Measurements from ENCODE around the gene ID3.

GRCh38 chr1:23573574-23574182 is 14.4 kb upstream of the ID3 start:
- TF ChIP-seq EZH2 (IDR thresholded peaks at IDR 0.05; ENCODE audit: insufficient read depth, poor library complexity, severe bottlenecking) (no peak), EZH2phosphoT487 (IDR thresholded peaks at IDR 0.05; ENCODE audit: insufficient read depth, low read depth) (no peak)
